Testis (tissue), 3 donors: ENCODE measurements around the gene PLXND1. TPM values are rescaled to one million over a fixed set of nuclear protein-coding genes. Genes with fewer than 3 reads are reported as not detected.

ENCODE experiments used
- DNase-seq: peaks from one replicate; pipeline ENCODE4 v3.0.0-alpha.2; 2019
- H3K27ac ChIP-seq, 2 donors: fragments of 200-600 bp; sonication (generic); one replicate each; pipeline ENCODE4 v1.5.1; 2019
- H3K27me3 ChIP-seq: fragments of 200-600 bp; sonication (generic); one replicate; pipeline ENCODE4 v1.5.1; 2019
- H3K36me3 ChIP-seq: fragments of 200-600 bp; sonication (generic); one replicate; pipeline ENCODE4 v1.5.1; 2017; ENCODE audit warnings: low read depth; ENCODE audit errors: missing control alignments
- H3K4me1 ChIP-seq: fragments of 200-600 bp; sonication (generic); one replicate; pipeline ENCODE4 v1.5.1; 2019
- H3K4me3 ChIP-seq, 2 donors: fragments of 200-600 bp; sonication (generic); one replicate each; pipeline ENCODE4 v1.5.1; 2017 to 2019
- H3K9me3 ChIP-seq: fragments of 200-600 bp; sonication (generic); one replicate; pipeline ENCODE4 v1.5.1; 2017
- CTCF ChIP-seq, 3 experiments: fragments of 450-650 bp in 2 of 3; fragments of 200-600 bp in 1 of 3; sonication (generic) in 1 of 3; IDR thresholded peaks; one replicate each; pipeline ENCODE4 v1.5.1; 2016 to 2019; ENCODE audit warnings: antibody characterized with exemption in 3 of 3, mild to moderate bottlenecking in 2 of 3, moderate library complexity in 1 of 3
- POLR2A ChIP-seq: fragments of 450-650 bp; IDR thresholded peaks from one replicate; pipeline ENCODE4 v1.6.1; 2017; ENCODE audit warnings: antibody characterized with exemption, mild to moderate bottlenecking, moderate library complexity
- WGBS, 2 donors: methylation state at CpG; one replicate each; pipeline ENCODE4 v1.1.5; 2018; 5-methylcytosine and 5-hydroxymethylcytosine counted together
- intact Hi-C: fragments of 100-400 bp; cut with DNase I; formaldehyde crosslinking; loops from one replicate; pipeline ENCODE4 v1.15.1; 2023; ENCODE audit warnings: low total_unique reads
- polyA plus RNA-seq: library from polyadenylated mRNA; stranded (reverse); fragments of 350-450 nt; fragmentation: Illumina TruSeq; extraction: RNeasy Lipid Tissue Mini Kit (QIAGEN cat#74804); gene quantifications from one replicate; pipeline ENCODE4 v1.2.3, GENCODE V29; 2014; ENCODE audit warnings: low read depth, low replicate concordance; ENCODE audit not compliant: insufficient read depth
- total RNA-seq, 2 donors: library from RNA; depleted of rRNA; stranded (reverse); fragments of >200 nt; gene quantifications; one replicate each; pipeline ENCODE4 v1.2.3, GENCODE V29; 2016

The PLXND1 gene
- total and polyA plus RNA-seq, 3 donors from 2014 or later, result 50.2 to 87.8 (median 69.2) TPM

GRCh38 chr3:129632056-129632455, 25.6 kb upstream of the PLXND1 start:
- peaks cover 3% of the 10 kb centered on the region for H3K4me1 ChIP-seq
- H3K4me3 ChIP-seq, result no peak overlapping the region
- H3K27ac ChIP-seq, result no peak overlapping the region
- no peak for DNase-seq
- no peaks in the 10 kb centered on the region for H3K27me3 ChIP-seq
- TF ChIP-seq POLR2A, result no peak
- TF ChIP-seq CTCF (IDR thresholded peaks at IDR 0.05), result no peak
- intact Hi-C loops, result no loop called here
- H3K9me3 ChIP-seq, result no peaks in the 10 kb centered on the region
- 80 to 100% methylated on average over 1 to 9 of the region's 9 CpGs for WGBS, 2 donors
- H3K36me3 ChIP-seq, result no peaks in the 10 kb centered on the region

- no peaks in the 10 kb centered on the region for H3K27me3 ChIP-seq
- no peak overlapping the region for H3K4me3 ChIP-seq
- H3K9me3 ChIP-seq, result no peaks in the 10 kb centered on the region
- H3K36me3 ChIP-seq, result no peaks in the 10 kb centered on the region
- no peak overlapping the region for H3K27ac ChIP-seq
- 71 to 78% methylated on average over 5 to 6 of the region's 6 CpGs for WGBS, 2 donors
- intact Hi-C loops, result no loop called here
- peaks cover 27% of the 10 kb centered on the region for H3K4me1 ChIP-seq
- DNase-seq, result no peak
- TF ChIP-seq CTCF (IDR thresholded peaks at IDR 0.05), result no peak
- TF ChIP-seq POLR2A, result no peak
These were observed 22.5 kb upstream of the PLXND1 start for GRCh38 chr3:129629011-129629410.

- WGBS, 2 donors, result 12 to 15% methylated on average over 9 of the region's 9 CpGs
- intact Hi-C loops, result no loop called here
- peak overlapping the region; percentile 62 to 73 for H3K4me3 ChIP-seq
- H3K36me3 ChIP-seq, result no peaks in the 10 kb centered on the region
- H3K9me3 ChIP-seq, result no peaks in the 10 kb centered on the region
- H3K4me1 ChIP-seq, result peaks cover 33% of the 10 kb centered on the region
- H3K27ac ChIP-seq, result peak overlapping the region; percentile 16 to 89
- no peak for DNase-seq
- H3K27me3 ChIP-seq, result no peaks in the 10 kb centered on the region
- no peak for TF ChIP-seq POLR2A
- TF ChIP-seq CTCF (IDR thresholded peaks at IDR 0.05), result no peak
These were observed 21.7 kb upstream of the PLXND1 start for GRCh38 chr3:129628169-129628522.

GRCh38 chr3:129627350-129628168, 21.1 kb upstream of the PLXND1 start:
- WGBS, 2 donors, result 0% methylated on average over 33 to 38 of the region's 38 CpGs

More at GRCh38 chr3:129627350-129628168, 21.1 kb upstream of the PLXND1 start:
- H3K27ac ChIP-seq, result peak overlapping the region; percentile 89
- peaks cover 33% of the 10 kb centered on the region for H3K4me1 ChIP-seq
- H3K27me3 ChIP-seq, result no peaks in the 10 kb centered on the region
- DNase-seq, result peak; percentile 87
- peak overlapping the region; percentile 62 to 73 for H3K4me3 ChIP-seq
- no peaks in the 10 kb centered on the region for H3K36me3 ChIP-seq
- TF ChIP-seq CTCF (IDR thresholded peaks at IDR 0.05), result peak; percentile 75 to 95 (median 89)
- no peak for TF ChIP-seq POLR2A
- H3K9me3 ChIP-seq, result no peaks in the 10 kb centered on the region
- intact Hi-C loops, result no loop called here
